ENCODE results near the gene CTNNA3.
"Not testable (repeated sequence)": the region's sequence is repeated elsewhere in the genome, so short reads cannot be mapped to it uniquely, and the experiment has no call there.

Gene CTNNA3

GRCh38 chr10:67696029-67696428, at the start of gene CTNNA3:
TSS of gene CTNNA3 (minus strand) at chr10:67696195.
- DNase-seq (ENCODE audit: low spot score): no peak

DNA sequence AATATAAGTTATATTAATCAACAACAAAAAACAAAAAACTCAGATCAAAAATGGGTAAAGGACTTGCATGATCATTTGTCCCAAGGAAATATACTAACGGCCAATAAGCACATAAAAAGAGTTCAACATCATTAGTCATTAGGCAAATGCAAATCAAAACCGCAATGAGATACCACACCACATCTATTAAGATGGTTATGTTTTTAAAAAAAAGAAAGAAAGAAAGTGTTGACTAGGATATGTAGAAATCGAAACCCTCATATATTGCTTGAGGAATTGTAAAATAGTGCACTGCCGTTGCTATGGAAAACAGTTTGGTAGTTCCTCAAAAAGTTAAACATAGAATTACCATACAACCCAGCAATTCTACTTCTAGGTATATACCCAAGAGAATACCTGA, 39.4 kb upstream of the CTNNA3 start:
- no peak for DNase-seq (ENCODE audit: low spot score)

DNA sequence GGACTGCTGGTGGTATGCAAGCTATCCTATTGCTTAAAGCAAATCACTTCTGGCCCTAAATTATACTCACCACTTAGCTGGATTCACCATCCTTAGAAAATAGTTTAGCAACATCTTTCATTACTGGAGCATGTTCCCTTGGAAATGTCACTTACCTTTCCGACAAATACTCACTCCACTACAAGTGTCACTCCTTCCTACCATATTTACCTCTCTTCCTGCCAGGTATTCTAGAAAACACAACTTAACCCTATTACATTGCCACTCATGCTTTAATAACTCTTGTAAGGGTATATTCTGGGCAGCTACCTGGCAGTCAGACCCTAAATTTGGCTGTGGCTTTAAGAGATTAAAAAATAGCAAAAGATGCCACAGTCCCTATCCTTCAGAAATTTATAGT, 37.5 kb upstream of the CTNNA3 start:
- DNase-seq (ENCODE audit: low spot score): no peak

- DNase-seq (ENCODE audit: low spot score): no peak
Observed at GRCh38 chr10:67725567-67725966, 29.6 kb upstream of the CTNNA3 start.

DNA sequence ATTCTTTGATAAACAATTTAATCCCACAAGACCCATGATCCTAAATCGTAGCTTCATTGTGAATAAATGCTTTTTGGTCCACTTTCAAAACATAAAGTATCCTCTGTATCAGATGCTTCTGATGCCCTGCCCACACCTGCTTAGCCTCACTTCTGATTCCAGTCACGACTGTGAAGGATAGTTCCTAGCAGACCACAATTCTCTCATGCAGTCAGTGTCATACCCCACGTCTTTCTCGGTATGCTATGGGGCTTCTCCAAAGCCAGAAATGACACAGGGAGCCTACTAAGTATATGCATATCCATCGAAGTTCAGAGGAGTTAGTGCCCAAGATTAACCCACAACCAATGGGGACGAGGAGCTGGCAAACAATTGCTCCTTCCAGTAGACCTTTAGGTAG, 27.6 kb upstream of the CTNNA3 start:
- no peak for DNase-seq (ENCODE audit: low spot score)

GRCh38 chr10:67722113-67722512, 26.1 kb upstream of the CTNNA3 start:
- DNase-seq (ENCODE audit: low spot score): no peak

GRCh38 chr10:67716455-67716854, 20.5 kb upstream of the CTNNA3 start:
- DNase-seq (ENCODE audit: low spot score): not testable (repeated sequence)

DNA sequence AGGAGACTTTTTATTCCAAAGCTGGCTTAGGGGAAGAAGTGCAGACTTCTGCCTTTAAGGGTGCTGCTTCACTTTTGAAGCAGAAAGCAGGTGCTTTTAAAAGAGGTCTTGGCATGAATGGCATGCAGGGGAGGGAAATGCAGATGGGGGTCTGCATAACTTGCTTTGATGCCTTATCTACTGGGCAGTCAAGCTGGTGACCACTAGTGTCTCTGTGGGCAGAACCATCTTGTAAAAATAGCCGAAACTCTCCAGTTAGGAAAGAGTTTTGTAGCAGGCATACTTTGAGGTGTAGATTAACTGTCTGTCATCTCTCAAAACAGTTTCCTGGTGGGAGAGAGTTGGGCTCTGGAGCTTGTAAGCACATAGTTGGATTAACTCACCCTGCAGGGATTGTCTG, 9.9 kb upstream of the CTNNA3 start:
- no peak for DNase-seq (ENCODE audit: low spot score)

DNA sequence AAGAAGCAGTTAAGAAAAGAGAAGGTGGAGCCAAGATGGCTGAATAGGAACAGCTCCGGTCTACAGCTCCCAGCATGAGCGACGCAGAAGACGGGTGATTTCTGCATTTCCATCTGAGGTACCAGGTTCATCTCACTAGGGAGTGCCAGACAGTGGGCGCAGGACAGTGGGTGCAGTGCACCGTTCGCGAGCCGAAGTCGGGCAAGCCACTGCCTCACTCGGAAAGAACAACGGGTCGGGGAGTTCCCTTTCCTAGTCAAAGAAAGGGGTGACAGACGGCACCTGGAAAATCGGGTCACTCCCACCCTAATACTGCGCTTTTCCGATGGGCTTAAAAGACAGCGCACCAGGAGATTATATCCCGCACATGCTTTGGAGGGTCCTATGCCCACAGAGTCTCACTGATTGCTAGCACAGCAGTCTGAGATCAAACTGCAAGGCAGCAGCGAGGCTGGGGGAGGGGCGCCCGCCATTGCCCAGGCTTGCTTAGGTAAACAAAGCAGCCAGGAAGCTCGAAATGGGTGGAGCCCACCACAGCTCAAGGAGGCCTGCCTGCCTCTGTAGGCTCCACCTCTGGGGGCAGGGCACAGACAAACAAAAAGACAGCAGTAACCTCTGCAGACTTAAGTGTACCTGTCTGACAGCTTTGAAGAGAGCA, 3.7 kb upstream of the CTNNA3 start:
- DNase-seq (ENCODE audit: low spot score): not testable (repeated sequence)

DNA sequence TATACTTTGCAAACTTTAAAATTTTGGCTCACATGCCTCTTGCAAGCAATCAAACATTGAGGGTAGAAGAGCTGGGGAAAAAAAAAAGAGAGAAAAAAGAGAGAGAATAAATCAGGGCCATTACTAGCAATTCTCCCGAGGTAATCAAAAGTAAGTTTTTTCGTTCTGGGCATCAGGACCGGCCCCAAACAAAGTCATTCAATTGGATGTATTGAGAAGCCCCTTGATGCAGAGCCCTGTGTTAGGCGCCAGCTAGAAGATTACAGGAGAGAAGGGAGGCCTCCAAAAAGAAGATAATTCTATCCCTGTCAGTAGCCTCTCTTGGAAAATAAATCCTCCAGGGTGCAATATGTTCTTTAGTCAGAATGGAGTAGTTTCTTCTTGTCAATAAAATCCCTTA, 2.2 kb upstream of the CTNNA3 start:
- DNase-seq (ENCODE audit: low spot score): no peak

DNA sequence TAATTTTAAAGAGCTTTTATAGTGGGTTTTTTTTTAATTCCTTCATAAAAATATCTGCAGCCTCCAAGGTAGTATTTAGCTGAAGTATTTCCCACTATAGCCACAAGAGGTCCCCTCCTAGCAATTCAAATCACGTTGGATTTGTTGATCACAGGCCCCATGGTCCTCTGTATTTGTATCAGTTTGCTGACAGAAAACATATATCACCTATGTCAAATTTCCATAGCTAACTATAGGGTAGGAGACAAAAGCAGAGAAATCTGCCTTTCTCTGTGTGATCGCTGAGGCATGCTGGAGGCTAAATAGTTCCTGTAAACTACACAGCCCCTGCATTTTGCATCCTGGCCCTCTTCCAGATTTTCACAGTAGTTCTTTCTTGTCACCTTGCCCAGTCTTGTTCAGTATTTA, 1.7 kb upstream of the CTNNA3 start:
- no peak for DNase-seq (ENCODE audit: low spot score)

GRCh38 chr10:67696679-67697078, 684 bp upstream of the CTNNA3 start:
- DNase-seq (ENCODE audit: low spot score): no peak

DNA sequence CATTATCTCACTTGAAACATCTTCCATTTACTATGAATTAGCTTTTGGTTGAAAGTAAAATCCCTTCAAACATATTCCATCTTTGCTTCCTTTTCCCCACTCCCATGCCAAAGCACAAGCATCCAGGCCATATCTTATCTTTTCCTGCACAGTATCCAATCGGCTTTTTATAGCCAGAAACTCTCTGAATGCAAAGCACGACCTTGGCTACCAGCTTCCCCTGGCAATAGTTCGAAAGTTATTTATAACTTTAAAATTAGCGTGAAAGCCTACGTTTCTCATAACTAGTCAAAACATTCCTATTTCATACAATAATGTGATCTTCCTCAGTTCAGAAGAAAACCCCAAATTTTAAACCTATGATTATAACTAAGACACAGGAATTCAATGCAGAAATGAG, 440 bp downstream of the CTNNA3 start:
- DNase-seq (ENCODE audit: low spot score): no peak

DNA sequence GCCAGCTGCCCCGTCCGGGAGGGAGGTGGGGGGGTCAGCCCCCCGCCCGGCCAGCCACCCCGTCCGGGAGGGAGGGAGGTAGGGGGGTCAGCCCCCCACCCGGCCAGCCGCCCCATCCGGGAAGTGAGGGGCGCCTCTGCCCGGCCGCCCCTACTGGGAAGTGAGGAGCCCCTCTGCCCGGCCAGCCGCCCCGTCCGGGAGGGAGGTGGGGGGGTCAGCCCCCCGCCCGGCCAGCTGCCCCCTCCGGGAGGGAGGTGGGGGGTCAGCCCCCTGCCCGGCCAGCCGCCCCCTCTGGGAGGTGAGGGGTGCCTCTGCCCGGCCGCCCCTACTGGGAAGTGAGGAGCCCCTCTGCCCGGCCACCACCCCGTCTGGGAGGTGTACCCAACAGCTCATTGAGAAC, 4.1 kb downstream of the CTNNA3 start:
- DNase-seq (ENCODE audit: low spot score): not testable (repeated sequence)

- not testable (repeated sequence) for DNase-seq (ENCODE audit: low spot score)
Observed at GRCh38 chr10:67690540-67690939, 5.5 kb downstream of the CTNNA3 start.

- not testable (repeated sequence) for DNase-seq (ENCODE audit: low spot score)
Observed at GRCh38 chr10:67684140-67684539, 11.9 kb downstream of the CTNNA3 start.

GRCh38 chr10:67678335-67678974, 17.5 kb downstream of the CTNNA3 start:
- no peak for DNase-seq (ENCODE audit: low spot score)

DNA sequence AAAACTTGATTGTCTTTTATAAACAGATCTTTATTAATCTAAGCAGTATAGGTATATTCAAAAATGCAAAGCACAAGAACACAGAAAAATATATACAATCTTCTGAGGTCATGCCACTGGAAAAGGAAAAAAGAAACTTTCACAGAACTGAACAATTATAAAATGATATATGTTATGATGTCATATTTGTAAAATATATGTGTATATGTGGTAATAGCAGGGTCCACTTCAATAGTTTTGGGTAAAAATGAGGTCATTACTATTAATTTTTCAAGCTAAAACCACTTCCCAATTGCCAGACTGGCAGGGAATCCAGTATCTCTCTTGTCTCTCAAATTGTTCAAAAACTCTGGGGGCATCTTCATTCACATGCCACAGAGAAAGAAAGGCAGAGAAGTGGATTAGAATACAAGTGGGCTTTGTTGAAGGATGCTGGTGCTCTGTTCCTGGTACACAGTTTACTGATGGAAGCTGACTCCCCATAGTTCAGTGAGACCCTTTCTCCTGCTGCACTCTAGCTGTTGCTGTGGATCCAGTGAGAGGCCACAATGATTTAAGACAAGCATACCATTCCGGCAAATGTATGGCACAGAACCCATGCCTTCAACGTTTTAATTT, 19.7 kb downstream of the CTNNA3 start:
- DNase-seq (ENCODE audit: low spot score): no peak

DNA sequence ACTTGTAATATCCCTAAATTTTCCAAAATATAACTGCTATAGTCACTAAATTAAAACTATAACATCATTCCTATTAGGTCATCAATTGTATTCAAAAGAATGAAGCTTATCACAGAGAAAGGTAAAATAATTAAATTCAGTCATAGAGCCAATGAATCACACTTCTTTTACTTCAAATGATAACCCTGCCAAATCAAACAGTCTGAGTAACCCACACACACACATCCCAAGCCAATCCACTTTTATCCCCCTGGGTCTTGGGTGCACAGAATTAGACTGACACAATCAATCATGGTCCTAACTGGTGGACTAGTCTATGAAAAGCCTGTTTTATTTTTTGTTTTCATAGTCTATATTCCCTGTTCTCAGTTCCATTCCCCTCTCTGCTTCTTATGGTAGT, 25.6 kb downstream of the CTNNA3 start:
- no peak for DNase-seq (ENCODE audit: low spot score)

GRCh38 chr10:67669978-67670377, 26.0 kb downstream of the CTNNA3 start:
- DNase-seq (ENCODE audit: low spot score): no peak

GRCh38 chr10:67668448-67668847, 27.5 kb downstream of the CTNNA3 start:
- DNase-seq (ENCODE audit: low spot score): no peak

DNA sequence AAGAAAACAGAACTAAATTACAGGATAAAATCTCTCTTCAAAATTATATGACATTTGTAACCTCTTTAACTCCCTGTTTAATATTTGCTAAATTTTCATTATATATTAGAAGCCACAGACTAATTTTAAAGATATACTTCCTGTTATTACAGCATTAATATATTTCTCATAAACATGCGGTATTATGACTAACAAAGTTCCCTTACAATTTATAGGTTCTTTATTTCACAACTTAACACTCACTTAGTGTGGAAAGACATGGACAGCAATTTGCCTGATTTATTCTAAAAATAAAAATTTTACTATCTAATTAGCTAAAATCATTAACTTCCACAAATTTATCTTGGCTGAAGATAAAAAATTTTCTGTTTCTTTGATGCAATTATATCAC, 29.0 kb downstream of the CTNNA3 start:
- no peak for DNase-seq (ENCODE audit: low spot score)

- no peak for DNase-seq (ENCODE audit: low spot score)
Observed at GRCh38 chr10:67666416-67667034, 29.5 kb downstream of the CTNNA3 start.
